Liver (tissue), 3 donors: ENCODE results near the gene CSNK1G1.

Experiments
- EGR1 ChIP-seq, 2 donors: IDR thresholded peaks; 2 replicates each; pipeline ENCODE4 v1.6.1; 2016 to 2018; ENCODE audit warnings: antibody characterized with exemption in 2 of 2, low read depth in 2 of 2
- GABPA ChIP-seq, 2 donors: IDR thresholded peaks in 1 of 2; conservative IDR thresholded peaks in 1 of 2; 2 replicates each; pipeline ENCODE4 v1.6.1; 2016; ENCODE audit warnings: antibody characterized with exemption in 2 of 2, mild to moderate bottlenecking in 1 of 2, moderate library complexity in 1 of 2
- JUND ChIP-seq, 2 donors: IDR thresholded peaks; 2 replicates each; pipeline ENCODE4 v1.6.1; 2016; ENCODE audit warnings: antibody characterized with exemption in 2 of 2
- RAD21 ChIP-seq, 2 donors: IDR thresholded peaks; 2 replicates each; pipeline ENCODE4 v1.6.1; 2016; ENCODE audit warnings: antibody characterized with exemption in 2 of 2, mild to moderate bottlenecking in 2 of 2
- SP1 ChIP-seq: IDR thresholded peaks from 2 replicates; pipeline ENCODE4 v1.6.1; 2018; ENCODE audit warnings: antibody characterized with exemption, mild to moderate bottlenecking
- TAF1 ChIP-seq: conservative IDR thresholded peaks from 2 replicates; pipeline ENCODE4 v1.6.1; 2016; ENCODE audit warnings: antibody characterized with exemption, mild to moderate bottlenecking
- TF ChIP-seq, protein P1 (sequence below): fragments of 150-350 bp; IDR thresholded peaks from 2 replicates; pipeline ENCODE4 v1.5.1; 2017; ENCODE audit warnings: improper control_type of control experiment, low read depth, low read length; ENCODE audit not compliant: missing input control
- TF ChIP-seq, protein P2 (sequence below): IDR thresholded peaks from 2 replicates; pipeline ENCODE4 v1.6.1; 2016; ENCODE audit warnings: antibody characterized with exemption
- TF ChIP-seq, protein P3 (sequence below): IDR thresholded peaks from 2 replicates; pipeline ENCODE4 v1.6.1; 2016; ENCODE audit warnings: antibody characterized with exemption, mild to moderate bottlenecking
- TF ChIP-seq, protein P4 (sequence below): IDR thresholded peaks from 2 replicates; pipeline ENCODE4 v1.6.1; 2016; ENCODE audit warnings: antibody characterized with exemption
- TF ChIP-seq, protein P5 (sequence below): IDR thresholded peaks from 2 replicates; pipeline ENCODE4 v1.6.1; 2016; ENCODE audit warnings: antibody characterized with exemption
- donor health status: healthy.
- donor health status: healthy.

DNA sequence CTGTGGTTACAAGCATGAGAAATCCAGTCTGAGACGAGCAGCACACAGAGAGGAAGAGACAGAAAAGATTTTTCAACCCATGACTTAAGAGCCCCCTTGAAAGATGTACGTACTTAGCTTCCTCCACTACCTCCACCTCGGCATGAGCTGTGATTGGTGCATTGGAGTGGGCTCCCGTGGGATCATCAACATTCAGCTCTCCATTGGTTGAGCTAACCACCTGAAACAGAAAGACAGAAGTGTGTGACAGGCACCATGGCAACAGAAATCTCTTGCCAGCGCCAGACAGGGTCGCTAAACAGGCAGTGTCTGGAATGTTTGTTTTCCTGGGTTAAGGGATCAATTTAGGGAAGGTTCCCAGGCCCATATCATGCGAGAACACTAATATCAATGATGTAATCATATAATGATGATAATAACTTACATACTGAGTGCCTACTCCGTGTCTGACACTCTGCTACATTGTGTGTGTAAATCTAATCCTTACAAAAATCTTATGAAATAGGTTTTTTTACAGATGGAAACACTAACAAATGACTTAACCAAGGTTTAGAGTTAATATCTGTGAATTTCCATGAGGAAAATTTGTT is 175.6 kb downstream of the CSNK1G1 start:
- TF ChIP-seq, protein P1, sequence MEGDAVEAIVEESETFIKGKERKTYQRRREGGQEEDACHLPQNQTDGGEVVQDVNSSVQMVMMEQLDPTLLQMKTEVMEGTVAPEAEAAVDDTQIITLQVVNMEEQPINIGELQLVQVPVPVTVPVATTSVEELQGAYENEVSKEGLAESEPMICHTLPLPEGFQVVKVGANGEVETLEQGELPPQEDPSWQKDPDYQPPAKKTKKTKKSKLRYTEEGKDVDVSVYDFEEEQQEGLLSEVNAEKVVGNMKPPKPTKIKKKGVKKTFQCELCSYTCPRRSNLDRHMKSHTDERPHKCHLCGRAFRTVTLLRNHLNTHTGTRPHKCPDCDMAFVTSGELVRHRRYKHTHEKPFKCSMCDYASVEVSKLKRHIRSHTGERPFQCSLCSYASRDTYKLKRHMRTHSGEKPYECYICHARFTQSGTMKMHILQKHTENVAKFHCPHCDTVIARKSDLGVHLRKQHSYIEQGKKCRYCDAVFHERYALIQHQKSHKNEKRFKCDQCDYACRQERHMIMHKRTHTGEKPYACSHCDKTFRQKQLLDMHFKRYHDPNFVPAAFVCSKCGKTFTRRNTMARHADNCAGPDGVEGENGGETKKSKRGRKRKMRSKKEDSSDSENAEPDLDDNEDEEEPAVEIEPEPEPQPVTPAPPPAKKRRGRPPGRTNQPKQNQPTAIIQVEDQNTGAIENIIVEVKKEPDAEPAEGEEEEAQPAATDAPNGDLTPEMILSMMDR, result no peak
- TF ChIP-seq, protein P2, sequence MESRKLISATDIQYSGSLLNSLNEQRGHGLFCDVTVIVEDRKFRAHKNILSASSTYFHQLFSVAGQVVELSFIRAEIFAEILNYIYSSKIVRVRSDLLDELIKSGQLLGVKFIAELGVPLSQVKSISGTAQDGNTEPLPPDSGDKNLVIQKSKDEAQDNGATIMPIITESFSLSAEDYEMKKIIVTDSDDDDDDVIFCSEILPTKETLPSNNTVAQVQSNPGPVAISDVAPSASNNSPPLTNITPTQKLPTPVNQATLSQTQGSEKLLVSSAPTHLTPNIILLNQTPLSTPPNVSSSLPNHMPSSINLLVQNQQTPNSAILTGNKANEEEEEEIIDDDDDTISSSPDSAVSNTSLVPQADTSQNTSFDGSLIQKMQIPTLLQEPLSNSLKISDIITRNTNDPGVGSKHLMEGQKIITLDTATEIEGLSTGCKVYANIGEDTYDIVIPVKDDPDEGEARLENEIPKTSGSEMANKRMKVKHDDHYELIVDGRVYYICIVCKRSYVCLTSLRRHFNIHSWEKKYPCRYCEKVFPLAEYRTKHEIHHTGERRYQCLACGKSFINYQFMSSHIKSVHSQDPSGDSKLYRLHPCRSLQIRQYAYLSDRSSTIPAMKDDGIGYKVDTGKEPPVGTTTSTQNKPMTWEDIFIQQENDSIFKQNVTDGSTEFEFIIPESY, result no peak
- TF ChIP-seq, protein P3, sequence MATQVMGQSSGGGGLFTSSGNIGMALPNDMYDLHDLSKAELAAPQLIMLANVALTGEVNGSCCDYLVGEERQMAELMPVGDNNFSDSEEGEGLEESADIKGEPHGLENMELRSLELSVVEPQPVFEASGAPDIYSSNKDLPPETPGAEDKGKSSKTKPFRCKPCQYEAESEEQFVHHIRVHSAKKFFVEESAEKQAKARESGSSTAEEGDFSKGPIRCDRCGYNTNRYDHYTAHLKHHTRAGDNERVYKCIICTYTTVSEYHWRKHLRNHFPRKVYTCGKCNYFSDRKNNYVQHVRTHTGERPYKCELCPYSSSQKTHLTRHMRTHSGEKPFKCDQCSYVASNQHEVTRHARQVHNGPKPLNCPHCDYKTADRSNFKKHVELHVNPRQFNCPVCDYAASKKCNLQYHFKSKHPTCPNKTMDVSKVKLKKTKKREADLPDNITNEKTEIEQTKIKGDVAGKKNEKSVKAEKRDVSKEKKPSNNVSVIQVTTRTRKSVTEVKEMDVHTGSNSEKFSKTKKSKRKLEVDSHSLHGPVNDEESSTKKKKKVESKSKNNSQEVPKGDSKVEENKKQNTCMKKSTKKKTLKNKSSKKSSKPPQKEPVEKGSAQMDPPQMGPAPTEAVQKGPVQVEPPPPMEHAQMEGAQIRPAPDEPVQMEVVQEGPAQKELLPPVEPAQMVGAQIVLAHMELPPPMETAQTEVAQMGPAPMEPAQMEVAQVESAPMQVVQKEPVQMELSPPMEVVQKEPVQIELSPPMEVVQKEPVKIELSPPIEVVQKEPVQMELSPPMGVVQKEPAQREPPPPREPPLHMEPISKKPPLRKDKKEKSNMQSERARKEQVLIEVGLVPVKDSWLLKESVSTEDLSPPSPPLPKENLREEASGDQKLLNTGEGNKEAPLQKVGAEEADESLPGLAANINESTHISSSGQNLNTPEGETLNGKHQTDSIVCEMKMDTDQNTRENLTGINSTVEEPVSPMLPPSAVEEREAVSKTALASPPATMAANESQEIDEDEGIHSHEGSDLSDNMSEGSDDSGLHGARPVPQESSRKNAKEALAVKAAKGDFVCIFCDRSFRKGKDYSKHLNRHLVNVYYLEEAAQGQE, result no peak
- no peak for TF ChIP-seq JUND (IDR thresholded peaks at IDR 0.05)
- no peak for TF ChIP-seq TAF1
- TF ChIP-seq RAD21 (IDR thresholded peaks at IDR 0.05), result no peak
- TF ChIP-seq, protein P4, sequence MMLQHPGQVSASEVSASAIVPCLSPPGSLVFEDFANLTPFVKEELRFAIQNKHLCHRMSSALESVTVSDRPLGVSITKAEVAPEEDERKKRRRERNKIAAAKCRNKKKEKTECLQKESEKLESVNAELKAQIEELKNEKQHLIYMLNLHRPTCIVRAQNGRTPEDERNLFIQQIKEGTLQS, result no peak
- TF ChIP-seq SP1, result no peak
- TF ChIP-seq, protein P5, sequence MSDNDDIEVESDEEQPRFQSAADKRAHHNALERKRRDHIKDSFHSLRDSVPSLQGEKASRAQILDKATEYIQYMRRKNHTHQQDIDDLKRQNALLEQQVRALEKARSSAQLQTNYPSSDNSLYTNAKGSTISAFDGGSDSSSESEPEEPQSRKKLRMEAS, result no peak
- TF ChIP-seq GABPA (IDR thresholded peaks at IDR 0.05 in 1 of 2, conservative IDR thresholded peaks at IDR 0.05 in 1 of 2), result no peak
- TF ChIP-seq EGR1 (IDR thresholded peaks at IDR 0.05; ENCODE audit: low read depth in 2 of 2), result no peak
